Glutamatergic neuron (in vitro differentiated cells): Measurements from ENCODE around the gene BAIAP2. TPM values are rescaled to one million over a fixed set of nuclear protein-coding genes. Genes with fewer than 3 reads are reported as not detected.
A peak's percentile ranks its signal among the peaks of the same experiment; 100 is the strongest.

Experiments used
- DNase-seq: peaks from one replicate; pipeline ENCODE4 v3.0.0; 2022
- H3K27ac Mint-ChIP-seq: one replicate; pipeline ENCODE4 v1.8.0; 2020; ENCODE audit warnings: mild to moderate bottlenecking, mixed read lengths, inconsistent platforms; ENCODE audit not compliant: unreplicated experiment
- H3K27me3 Mint-ChIP-seq: one replicate; pipeline ENCODE4 v1.8.0; 2020; ENCODE audit warnings: mild to moderate bottlenecking, moderate library complexity, mixed read lengths, inconsistent platforms; ENCODE audit not compliant: unreplicated experiment
- H3K36me3 Mint-ChIP-seq: one replicate; pipeline ENCODE4 v1.8.0; 2020; ENCODE audit warnings: mild to moderate bottlenecking, mixed read lengths, inconsistent platforms; ENCODE audit not compliant: unreplicated experiment
- H3K4me1 Mint-ChIP-seq: one replicate; pipeline ENCODE4 v1.8.0; 2020; ENCODE audit warnings: mild to moderate bottlenecking, low read depth, mixed read lengths, inconsistent platforms; ENCODE audit not compliant: unreplicated experiment
- H3K4me3 Mint-ChIP-seq: one replicate; pipeline ENCODE4 v1.8.0; 2020; ENCODE audit warnings: mild to moderate bottlenecking, mixed read lengths, inconsistent platforms; ENCODE audit not compliant: unreplicated experiment
- H3K9me3 Mint-ChIP-seq: one replicate; pipeline ENCODE4 v1.8.0; 2020; ENCODE audit warnings: mild to moderate bottlenecking, moderate library complexity, mixed read lengths, inconsistent platforms; ENCODE audit not compliant: unreplicated experiment
- total RNA-seq: library from RNA; stranded (reverse); fragmentation: NEBNext Ultra II Directional; extraction: Animal tissue kit (Norgen Biotek cat#: 25700); gene quantifications from one replicate; pipeline ENCODE4 v1.2.1, GENCODE V29; 2021; ENCODE audit not compliant: unreplicated experiment
- TF ChIP-seq, protein P1 (sequence below): fragments of 200-600 bp; sonication (generic); IDR thresholded peaks from one replicate; pipeline ENCODE4 v1.5.0; 2021; ENCODE audit not compliant: partially characterized antibody, unreplicated experiment

BAIAP2 gene
- total RNA-seq, 1 donor from 2014 or later = 252 TPM

DNA sequence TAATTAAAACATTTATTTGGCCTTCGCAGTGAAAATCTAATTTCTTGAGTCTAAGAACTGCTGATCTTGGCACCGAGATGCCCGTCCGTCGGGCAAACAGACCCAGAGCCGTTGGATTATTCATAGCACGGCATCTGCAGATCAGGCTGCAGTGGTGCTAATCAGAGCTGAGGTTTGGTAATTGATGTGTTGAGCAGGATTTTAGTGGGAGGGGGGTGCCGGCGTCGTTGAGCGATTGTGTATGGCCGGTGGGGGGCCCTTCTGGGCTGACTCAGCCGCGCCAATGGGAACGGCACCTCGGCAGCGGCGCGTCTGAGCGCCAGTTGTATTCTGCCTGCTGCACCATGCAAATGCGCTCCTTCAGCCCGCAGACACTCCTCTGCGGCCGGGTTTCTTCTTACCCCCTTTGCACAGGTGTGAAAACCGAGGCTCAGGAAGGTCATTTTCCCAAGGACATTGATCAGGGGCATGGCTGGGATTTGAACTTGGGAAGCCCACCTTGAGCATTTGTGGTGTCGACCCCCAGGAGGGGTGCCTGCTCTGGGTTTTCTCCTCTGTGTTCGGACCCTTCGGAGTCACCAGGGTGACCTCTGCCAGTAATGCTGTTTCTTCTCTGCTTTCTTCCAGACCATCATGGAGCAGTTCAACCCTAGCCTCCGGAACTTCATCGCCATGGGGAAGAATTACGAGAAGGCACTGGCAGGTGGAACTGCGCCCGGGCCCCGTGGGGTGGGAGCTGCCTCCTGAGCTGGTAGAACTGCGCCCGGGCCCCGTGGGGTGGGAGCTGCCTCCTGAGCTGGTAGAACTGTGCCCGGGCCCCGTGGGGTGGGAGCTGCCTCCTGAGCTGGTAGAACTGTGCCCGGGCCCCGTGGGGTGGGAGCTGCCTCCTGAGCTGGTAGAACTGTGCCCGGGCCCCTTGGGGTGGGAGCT is 18.4 kb downstream of the BAIAP2 start:
- Mint-ChIP-seq H3K27me3 (peaks cover 4% of the 10 kb centered on the region), H3K4me1 (peaks cover 39% of the 10 kb centered on the region)

DNA sequence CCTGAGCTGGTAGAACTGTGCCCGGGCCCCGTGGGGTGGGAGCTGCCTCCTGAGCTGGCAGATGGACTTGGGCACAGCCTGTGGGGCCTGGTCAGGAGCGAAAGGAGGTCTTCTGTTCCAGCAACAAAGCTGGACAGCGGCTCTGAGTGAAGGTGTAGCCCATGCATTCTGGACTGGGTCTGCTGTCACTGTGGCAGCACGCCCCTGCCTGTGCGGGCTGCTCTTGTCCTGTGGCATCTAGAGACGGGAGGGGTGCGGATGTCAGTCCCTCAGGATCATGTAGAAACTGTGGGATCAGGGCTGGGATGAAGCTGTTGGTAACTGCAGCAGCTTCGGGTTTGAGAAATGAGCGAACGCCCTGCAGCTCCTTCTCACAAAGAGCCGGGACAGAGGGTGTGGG is 19.4 kb downstream of the BAIAP2 start:
- Mint-ChIP-seq H3K36me3 (no peaks in the 10 kb centered on the region), H3K9me3 (peaks cover 4% of the 10 kb centered on the region), H3K27ac (no peak overlapping the region), H3K4me1 (peaks cover 31% of the 10 kb centered on the region), H3K4me3 (no peak overlapping the region), H3K27me3 (peaks cover 3% of the 10 kb centered on the region)
- no peak for DNase-seq
- TF ChIP-seq, protein P1, sequence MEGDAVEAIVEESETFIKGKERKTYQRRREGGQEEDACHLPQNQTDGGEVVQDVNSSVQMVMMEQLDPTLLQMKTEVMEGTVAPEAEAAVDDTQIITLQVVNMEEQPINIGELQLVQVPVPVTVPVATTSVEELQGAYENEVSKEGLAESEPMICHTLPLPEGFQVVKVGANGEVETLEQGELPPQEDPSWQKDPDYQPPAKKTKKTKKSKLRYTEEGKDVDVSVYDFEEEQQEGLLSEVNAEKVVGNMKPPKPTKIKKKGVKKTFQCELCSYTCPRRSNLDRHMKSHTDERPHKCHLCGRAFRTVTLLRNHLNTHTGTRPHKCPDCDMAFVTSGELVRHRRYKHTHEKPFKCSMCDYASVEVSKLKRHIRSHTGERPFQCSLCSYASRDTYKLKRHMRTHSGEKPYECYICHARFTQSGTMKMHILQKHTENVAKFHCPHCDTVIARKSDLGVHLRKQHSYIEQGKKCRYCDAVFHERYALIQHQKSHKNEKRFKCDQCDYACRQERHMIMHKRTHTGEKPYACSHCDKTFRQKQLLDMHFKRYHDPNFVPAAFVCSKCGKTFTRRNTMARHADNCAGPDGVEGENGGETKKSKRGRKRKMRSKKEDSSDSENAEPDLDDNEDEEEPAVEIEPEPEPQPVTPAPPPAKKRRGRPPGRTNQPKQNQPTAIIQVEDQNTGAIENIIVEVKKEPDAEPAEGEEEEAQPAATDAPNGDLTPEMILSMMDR = no peak

More for the DNA sequence above, 18.4 kb downstream of the BAIAP2 start:
- H3K4me3 Mint-ChIP-seq = peak overlapping the region; percentile 38
- DNase-seq = no peak
- H3K9me3 Mint-ChIP-seq = peaks cover 6% of the 10 kb centered on the region
- TF ChIP-seq, protein P1 = no peak
- H3K36me3 Mint-ChIP-seq = no peaks in the 10 kb centered on the region
- peak overlapping the region; percentile 76 for H3K27ac Mint-ChIP-seq

DNA sequence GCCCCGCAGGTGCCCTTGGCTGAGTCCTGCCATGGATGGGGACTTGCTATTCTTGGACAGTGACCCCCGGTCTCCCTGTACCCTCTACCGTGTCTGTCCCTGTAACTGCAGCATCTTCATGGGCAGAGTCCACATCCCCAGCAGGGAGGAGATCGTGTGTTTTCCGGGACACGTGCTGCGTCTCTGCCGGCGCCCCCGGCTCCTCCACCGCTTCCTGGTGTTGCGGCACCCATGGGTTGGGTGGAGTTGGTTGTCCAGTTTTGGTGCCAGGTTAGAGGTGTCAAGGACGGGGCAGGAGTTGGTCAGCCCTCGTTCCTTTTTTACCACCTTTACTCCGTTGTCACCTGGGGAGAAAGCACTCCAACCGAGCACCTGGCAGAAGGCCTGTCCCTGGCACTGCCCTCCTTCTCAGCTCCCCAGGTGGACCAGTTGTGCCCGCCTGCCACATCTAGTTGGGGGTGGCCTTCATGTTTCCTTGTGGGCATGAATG is 20.0 kb downstream of the BAIAP2 start:
- H3K36me3 Mint-ChIP-seq = no peaks in the 10 kb centered on the region
- H3K9me3 Mint-ChIP-seq = peaks cover 4% of the 10 kb centered on the region
- no peak overlapping the region for H3K4me3 Mint-ChIP-seq
- H3K27ac Mint-ChIP-seq = no peak overlapping the region
- TF ChIP-seq, protein P1 = no peak
- peaks cover 29% of the 10 kb centered on the region for H3K4me1 Mint-ChIP-seq
- peaks cover 2% of the 10 kb centered on the region for H3K27me3 Mint-ChIP-seq
- no peak for DNase-seq

DNA sequence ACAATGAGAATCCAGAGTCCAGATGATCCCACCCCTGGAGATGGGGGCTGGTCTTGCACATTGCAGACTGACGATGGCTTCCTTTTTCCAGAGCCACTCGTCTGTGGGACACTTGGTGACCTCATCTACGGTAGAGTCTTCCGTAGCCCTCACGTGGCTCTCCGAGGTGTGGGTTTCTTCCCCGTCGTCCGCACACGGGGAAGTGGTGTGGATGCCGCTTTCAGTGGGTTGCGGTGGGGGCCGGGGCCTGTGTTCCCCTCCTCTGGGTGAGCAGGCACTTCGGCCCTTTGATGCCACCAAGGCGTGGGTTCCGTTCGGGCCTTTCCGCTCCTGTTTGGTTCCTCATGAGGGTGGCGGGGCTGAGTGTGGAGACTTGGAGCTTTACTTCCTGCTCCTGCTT is 21.4 kb downstream of the BAIAP2 start:
- Mint-ChIP-seq H3K4me3 (no peak overlapping the region), H3K27me3 (peaks cover 2% of the 10 kb centered on the region), H3K27ac (peak overlapping the region; percentile 43), H3K36me3 (no peaks in the 10 kb centered on the region), H3K9me3 (peaks cover 3% of the 10 kb centered on the region), H3K4me1 (peaks cover 29% of the 10 kb centered on the region)
- TF ChIP-seq, protein P1 = no peak
- DNase-seq = no peak
